HepG2 (cell line): ENCODE results near the gene KRTAP5-6. TPM values are rescaled to one million over a fixed set of nuclear protein-coding genes. Genes with fewer than 3 reads are reported as not detected.

Experiments
- ATF2 ChIP-seq: sonication (generic); formaldehyde crosslinking; IDR thresholded peaks from 2 replicates; pipeline ENCODE4 v1.4.0; 2020; ENCODE audit warnings: missing genetic modification reagents
- CCDC6 ChIP-seq: sonication (generic); formaldehyde crosslinking; IDR thresholded peaks from 2 replicates; pipeline ENCODE4 v1.8.1; 2022; ENCODE audit warnings: mild to moderate bottlenecking, missing genetic modification reagents, moderate library complexity
- DPF2 ChIP-seq: sonication (generic); formaldehyde crosslinking; IDR thresholded peaks from 2 replicates; pipeline ENCODE4 v1.4.0; 2020; ENCODE audit warnings: mild to moderate bottlenecking, low read depth, missing genetic modification reagents, borderline replicate concordance
- ELF3 ChIP-seq: IDR thresholded peaks from 2 replicates; pipeline ENCODE4 v1.6.1; 2016; ENCODE audit warnings: missing genetic modification reagents, missing compliant biosample characterization
- FIP1L1 ChIP-seq: fragments of 200-400 bp; formaldehyde crosslinking; IDR thresholded peaks from 2 replicates; pipeline ENCODE4 v1.6.1; 2018; ENCODE audit warnings: low read depth, mild to moderate bottlenecking, low read length, moderate library complexity, borderline replicate concordance; ENCODE audit not compliant: insufficient read depth
- FOSL2 ChIP-seq: sonication (generic); formaldehyde crosslinking; IDR thresholded peaks from 2 replicates; pipeline ENCODE4 v1.4.0; 2020; ENCODE audit warnings: missing genetic modification reagents
- FOXK2 ChIP-seq: fragments of 450-650 bp; IDR thresholded peaks from 2 replicates; pipeline ENCODE4 v1.6.1; 2016
- GATA4 ChIP-seq: sonication (generic); IDR thresholded peaks from 2 replicates; pipeline ENCODE4 v1.6.1; 2016; ENCODE audit warnings: antibody characterized with exemption, low read depth, borderline replicate concordance
- HDAC2 ChIP-seq: sonication (generic); formaldehyde crosslinking; IDR thresholded peaks from 2 replicates; pipeline ENCODE4 v1.4.0; 2020; ENCODE audit warnings: missing genetic modification reagents
- HOMEZ ChIP-seq: IDR thresholded peaks from 2 replicates; pipeline ENCODE4 v1.6.1; 2016; ENCODE audit warnings: low read depth
- HOXA5 ChIP-seq: sonication (generic); formaldehyde crosslinking; IDR thresholded peaks from 2 replicates; pipeline ENCODE4 v1.4.0; 2020; ENCODE audit warnings: missing genetic modification reagents
- JUND ChIP-seq: sonication (generic); formaldehyde crosslinking; IDR thresholded peaks from 2 replicates; pipeline ENCODE4 v1.8.0; 2022; ENCODE audit warnings: mild to moderate bottlenecking, missing genetic modification reagents
- KDM1A ChIP-seq: IDR thresholded peaks from 2 replicates; pipeline ENCODE4 v1.6.1; 2016; ENCODE audit warnings: missing compliant biosample characterization
- MIER2 ChIP-seq: IDR thresholded peaks from 2 replicates; pipeline ENCODE4 v1.6.1; 2016; ENCODE audit warnings: missing biosample characterization, missing genetic modification reagents
- NR2F1 ChIP-seq, 2 experiments: fragments of 450-650 bp in 1 of 2; formaldehyde crosslinking in 1 of 2; IDR thresholded peaks; 2 replicates each; pipeline versions ENCODE4 v1.5.0 to v1.6.1; 2016 to 2020; ENCODE audit warnings: mild to moderate bottlenecking in 1 of 2, missing compliant biosample characterization in 1 of 2, missing genetic modification reagents in 1 of 2, moderate library complexity in 1 of 2
- ONECUT2 ChIP-seq: sonication (generic); formaldehyde crosslinking; IDR thresholded peaks from 2 replicates; pipeline ENCODE4 v1.4.0; 2020; ENCODE audit warnings: missing genetic modification reagents
- SOX5 ChIP-seq: IDR thresholded peaks from 2 replicates; pipeline ENCODE4 v1.6.1; 2016; ENCODE audit warnings: borderline replicate concordance
- TFAP4 ChIP-seq: sonication (generic); IDR thresholded peaks from 2 replicates; pipeline ENCODE4 v1.6.1; 2016; ENCODE audit warnings: low read depth, borderline replicate concordance
- ZNF275 ChIP-seq: sonication (generic); formaldehyde crosslinking; IDR thresholded peaks from 2 replicates; pipeline ENCODE4 v1.8.0; 2022; ENCODE audit warnings: missing genetic modification reagents, mild to moderate bottlenecking, inconsistent platforms, borderline replicate concordance
- ZNF543 ChIP-seq: sonication (generic); formaldehyde crosslinking; IDR thresholded peaks from 2 replicates; pipeline ENCODE4 v1.4.0; 2020; ENCODE audit warnings: mild to moderate bottlenecking, missing genetic modification reagents
- ZNF589 ChIP-seq: sonication (generic); formaldehyde crosslinking; conservative IDR thresholded peaks from 2 replicates; pipeline ENCODE4 v1.8.0; 2022; ENCODE audit warnings: mild to moderate bottlenecking, moderate library complexity, missing genetic modification reagents
- ZNF710 ChIP-seq: sonication (generic); formaldehyde crosslinking; IDR thresholded peaks from 2 replicates; pipeline ENCODE4 v1.5.0; 2020; ENCODE audit warnings: mild to moderate bottlenecking, missing genetic modification reagents, borderline replicate concordance
- polyA plus RNA-seq, 8 experiments: library from polyadenylated mRNA; depleted of rRNA in 3 of 8; stranded (reverse) in 7 of 8; unstranded in 1 of 8; fragments of >200 nt; fragmentation: Illumina TruSeq in 4 of 8; extraction: Trizol in 4 of 8; gene quantifications; 2 replicates each; pipeline versions ENCODE4 v1.2.1 to v1.2.3, GENCODE V29; 2011 to 2016; ENCODE audit warnings: low read depth in 4 of 8, missing spikeins in 1 of 8, mixed read lengths in 1 of 8; ENCODE audit not compliant: insufficient read depth in 1 of 8
- total RNA-seq, 5 experiments: library from RNA; depleted of rRNA; stranded (reverse); fragments of >200 nt; fragmentation: Illumina TruSeq; extraction: Trizol; gene quantifications; 2 replicates each; pipeline ENCODE4 v1.2.3, GENCODE V29; 2016; ENCODE audit warnings: low read depth in 1 of 5

KRTAP5-6 gene
- total and polyA plus RNA-seq, 2 of the 13 experiments (the other 11 are each of a cell fraction or from before 2014, with no cell fraction given): not detected

GRCh38 chr11:1689250-1690166 is 7.5 kb upstream of the KRTAP5-6 start (continued):
- TF ChIP-seq FIP1L1 (0 out of 2 replicates have a peak, but pooled peaks have one; percentile 17), ONECUT2 (CRISPR knock-in tag) (peak; percentile 66; the same call in 1 of the 2 replicates), ZNF710 (CRISPR knock-in tag) (peak; percentile 68; the same call in 1 of the 2 replicates), ZNF275 (CRISPR knock-in tag) (peak; percentile 55; the same call in 1 of the 2 replicates), HOMEZ (CRISPR knock-in tag) (peak; percentile 32; the same call in 1 of the 2 replicates), ELF3 (CRISPR knock-in tag) (peak; percentile 92), HDAC2 (CRISPR knock-in tag) (peak; percentile 97), DPF2 (CRISPR knock-in tag) (peak; percentile 64; the same call in 1 of the 2 replicates), CCDC6 (CRISPR knock-in tag) (peak; percentile 88), ZNF589 (CRISPR knock-in tag) (peak; percentile 50; the same call in 1 of the 2 replicates), MIER2 (0 out of 2 replicates have a peak, but pooled peaks have one; percentile 71), TFAP4 (peak; percentile 87), NR2F1 (CRISPR knock-in tag; IDR thresholded peaks at IDR 0.05) (peak; percentile 91 to 96), ZNF543 (CRISPR knock-in tag) (0 out of 2 replicates have a peak, but pooled peaks have one; percentile 53), FOSL2 (CRISPR knock-in tag) (peak; percentile 89), HOXA5 (peak; percentile 97), FOXK2 (peak; percentile 79), ATF2 (CRISPR knock-in tag) (peak; percentile 93), GATA4 (peak; percentile 99), JUND (CRISPR knock-in tag) (peak; percentile 54), KDM1A (CRISPR knock-in tag) (peak; percentile 54; the same call in 1 of the 2 replicates), SOX5 (CRISPR knock-in tag) (peak; percentile 92)
